ENCODE measurements around the gene ACP2.
A peak's percentile ranks its signal among the peaks of the same experiment; 100 is the strongest.

DNA sequence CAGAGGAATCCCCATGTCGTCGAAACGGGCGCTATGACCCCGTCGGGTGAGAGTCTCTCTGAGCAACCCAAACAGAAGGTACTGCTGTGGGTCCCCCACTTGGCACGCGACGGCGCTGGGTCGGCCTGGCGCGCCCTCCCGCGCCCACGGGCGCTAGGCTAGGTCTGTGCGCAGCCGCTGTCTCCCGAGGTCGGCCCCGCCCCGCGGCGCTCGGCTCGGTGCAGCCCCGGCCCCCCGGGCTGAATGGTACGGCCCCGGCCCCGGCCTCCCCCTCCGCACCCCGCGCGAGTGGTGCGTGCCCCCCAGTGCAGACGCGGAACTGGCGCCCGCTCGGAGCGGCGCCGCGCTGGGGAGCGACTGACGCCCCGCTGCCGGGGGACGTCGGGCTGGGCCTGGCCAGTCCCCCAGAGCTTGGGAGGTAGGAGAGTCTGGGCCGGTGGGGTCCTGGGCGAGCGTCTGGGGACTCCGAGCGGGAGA is 21.3 kb upstream of the ACP2 start, which contains the start of gene MADD:
- TF ChIP-seq, protein P1, sequence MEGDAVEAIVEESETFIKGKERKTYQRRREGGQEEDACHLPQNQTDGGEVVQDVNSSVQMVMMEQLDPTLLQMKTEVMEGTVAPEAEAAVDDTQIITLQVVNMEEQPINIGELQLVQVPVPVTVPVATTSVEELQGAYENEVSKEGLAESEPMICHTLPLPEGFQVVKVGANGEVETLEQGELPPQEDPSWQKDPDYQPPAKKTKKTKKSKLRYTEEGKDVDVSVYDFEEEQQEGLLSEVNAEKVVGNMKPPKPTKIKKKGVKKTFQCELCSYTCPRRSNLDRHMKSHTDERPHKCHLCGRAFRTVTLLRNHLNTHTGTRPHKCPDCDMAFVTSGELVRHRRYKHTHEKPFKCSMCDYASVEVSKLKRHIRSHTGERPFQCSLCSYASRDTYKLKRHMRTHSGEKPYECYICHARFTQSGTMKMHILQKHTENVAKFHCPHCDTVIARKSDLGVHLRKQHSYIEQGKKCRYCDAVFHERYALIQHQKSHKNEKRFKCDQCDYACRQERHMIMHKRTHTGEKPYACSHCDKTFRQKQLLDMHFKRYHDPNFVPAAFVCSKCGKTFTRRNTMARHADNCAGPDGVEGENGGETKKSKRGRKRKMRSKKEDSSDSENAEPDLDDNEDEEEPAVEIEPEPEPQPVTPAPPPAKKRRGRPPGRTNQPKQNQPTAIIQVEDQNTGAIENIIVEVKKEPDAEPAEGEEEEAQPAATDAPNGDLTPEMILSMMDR (IDR thresholded peaks at IDR 0.05), result no peak
- TF ChIP-seq POLR2A (IDR thresholded peaks at IDR 0.05), result peak; percentile 77

Measured in adrenal gland (tissue), 5 donors.